ENCODE data around the gene VMAC.

VMAC gene

GRCh38 chr19:5953030-5953589 is 48.4 kb downstream of the VMAC start:
- DNase-seq (ENCODE audit: low spot score), result no peak

- no peak for DNase-seq (ENCODE audit: low spot score)
Observed at GRCh38 chr19:5953680-5954213, 49.1 kb downstream of the VMAC start.

GRCh38 chr19:5954293-5954692 is 49.6 kb downstream of the VMAC start:
- DNase-seq (ENCODE audit: low spot score), result no peak

- no peak for DNase-seq (ENCODE audit: low spot score)
Observed at GRCh38 chr19:5955636-5955935, 50.9 kb downstream of the VMAC start.

GRCh38 chr19:5956323-5956722 is 51.7 kb downstream of the VMAC start:
- no peak for DNase-seq (ENCODE audit: low spot score)

GRCh38 chr19:5956728-5957127 is 52.1 kb downstream of the VMAC start:
- no peak for DNase-seq (ENCODE audit: low spot score)

GRCh38 chr19:5957170-5957569 is 52.5 kb downstream of the VMAC start:
- DNase-seq (ENCODE audit: low spot score), result no peak

- no peak for DNase-seq (ENCODE audit: low spot score)
Observed at GRCh38 chr19:5958074-5958850, 53.6 kb downstream of the VMAC start.

- no peak for DNase-seq (ENCODE audit: low spot score)
Observed at GRCh38 chr19:5958851-5959122, 54.1 kb downstream of the VMAC start.

- DNase-seq (ENCODE audit: low spot score), result no peak
Observed at GRCh38 chr19:5959260-5960004, 54.8 kb downstream of the VMAC start.
